Smooth muscle cell (in vitro differentiated cells): ENCODE measurements around the gene SHISA4. TPM values are rescaled to one million over a fixed set of nuclear protein-coding genes. Genes with fewer than 3 reads are reported as not detected.

Experiments used
- DNase-seq: peaks from one replicate; lab custom pipeline; 2025; ENCODE audit not compliant: unreplicated experiment; lab: John Stamatoyannopoulos, UW
- H2AFZ ChIP-seq: fragments of 200-600 bp; sonication (generic); 2 replicates; pipeline ENCODE4 v1.6.0; 2016; ENCODE audit warnings: antibody characterized with exemption, low read depth, mild to moderate bottlenecking
- H3F3A ChIP-seq: fragments of 200-600 bp; sonication (generic); 2 replicates; pipeline ENCODE4 v1.6.0; 2017; ENCODE audit warnings: antibody characterized with exemption, low read depth
- H3K27ac ChIP-seq: fragments of 200-600 bp; sonication (generic); 2 replicates; pipeline ENCODE4 v1.5.1; 2016; ENCODE audit warnings: low read depth, mild to moderate bottlenecking
- H3K27me3 ChIP-seq: fragments of 200-600 bp; sonication (generic); 2 replicates; pipeline ENCODE4 v1.6.1; 2016; ENCODE audit warnings: low read depth, mild to moderate bottlenecking
- H3K36me3 ChIP-seq: fragments of 200-600 bp; sonication (generic); 2 replicates; pipeline ENCODE4 v1.5.1; 2016; ENCODE audit warnings: low read depth
- H3K4me1 ChIP-seq: fragments of 200-600 bp; sonication (generic); 2 replicates; pipeline ENCODE4 v1.5.1; 2016; ENCODE audit warnings: low read depth
- H3K4me2 ChIP-seq: fragments of 200-600 bp; sonication (generic); 2 replicates; pipeline ENCODE4 v1.6.0; 2016; ENCODE audit warnings: mild to moderate bottlenecking
- H3K4me3 ChIP-seq: fragments of 200-600 bp; sonication (generic); 2 replicates; pipeline ENCODE4 v1.5.1; 2016; ENCODE audit warnings: mild to moderate bottlenecking
- H3K79me2 ChIP-seq: fragments of 200-600 bp; sonication (generic); 2 replicates; pipeline ENCODE4 v1.6.0; 2016; ENCODE audit warnings: low read depth, mild to moderate bottlenecking
- H3K9ac ChIP-seq: fragments of 200-600 bp; sonication (generic); 2 replicates; pipeline ENCODE4 v1.6.0; 2016; ENCODE audit warnings: low read depth
- H3K9me3 ChIP-seq: fragments of 200-600 bp; sonication (generic); replicated peaks from 2 replicates; pipeline ENCODE4 v1.5.1; 2016; ENCODE audit warnings: low read depth
- H4K20me1 ChIP-seq: fragments of 200-600 bp; sonication (generic); 2 replicates; pipeline ENCODE4 v1.6.0; 2016; ENCODE audit warnings: low read depth
- WGBS: methylation state at CpG from one replicate; pipeline ENCODE4 v1.1.7; 2016; ENCODE audit warnings: low lambda C conversion rate; 5-methylcytosine and 5-hydroxymethylcytosine counted together
- microRNA-seq: library from miRNA; unstranded; fragments of <30 nt; microRNA quantifications from one replicate; pipeline ENCODE4, GENCODE V29; 2016; ENCODE audit warnings: borderline number of aligned reads
- polyA plus RNA-seq: library from polyadenylated mRNA; unstranded; fragments of >200 nt; fragmentation: Nextera tagmentation; extraction: Ambion mirVana; gene quantifications from 2 replicates; pipeline ENCODE4 v1.2.1, GENCODE V29; 2016
- small RNA-seq: library from RNA; depleted of rRNA; stranded (forward); fragments of <200 nt; gene quantifications from one replicate; pipeline ENCODE3, GENCODE V24; 2014
- total RNA-seq: library from RNA; depleted of rRNA; stranded (reverse); fragments of >200 nt; gene quantifications from 2 replicates; pipeline ENCODE4 v1.2.3, GENCODE V29; 2014
- TF ChIP-seq, protein P1 (sequence below): fragments of 200-600 bp; sonication (generic); IDR thresholded peaks from 2 replicates; pipeline ENCODE4 v1.5.1; 2017; ENCODE audit warnings: borderline replicate concordance, mild to moderate bottlenecking, antibody characterized with exemption; ENCODE audit not compliant: insufficient read depth, poor library complexity, severe bottlenecking

SHISA4 gene
- total and polyA plus RNA-seq, 2 experiments from 2014 or later, result 30.1 to 73.5 TPM

DNA sequence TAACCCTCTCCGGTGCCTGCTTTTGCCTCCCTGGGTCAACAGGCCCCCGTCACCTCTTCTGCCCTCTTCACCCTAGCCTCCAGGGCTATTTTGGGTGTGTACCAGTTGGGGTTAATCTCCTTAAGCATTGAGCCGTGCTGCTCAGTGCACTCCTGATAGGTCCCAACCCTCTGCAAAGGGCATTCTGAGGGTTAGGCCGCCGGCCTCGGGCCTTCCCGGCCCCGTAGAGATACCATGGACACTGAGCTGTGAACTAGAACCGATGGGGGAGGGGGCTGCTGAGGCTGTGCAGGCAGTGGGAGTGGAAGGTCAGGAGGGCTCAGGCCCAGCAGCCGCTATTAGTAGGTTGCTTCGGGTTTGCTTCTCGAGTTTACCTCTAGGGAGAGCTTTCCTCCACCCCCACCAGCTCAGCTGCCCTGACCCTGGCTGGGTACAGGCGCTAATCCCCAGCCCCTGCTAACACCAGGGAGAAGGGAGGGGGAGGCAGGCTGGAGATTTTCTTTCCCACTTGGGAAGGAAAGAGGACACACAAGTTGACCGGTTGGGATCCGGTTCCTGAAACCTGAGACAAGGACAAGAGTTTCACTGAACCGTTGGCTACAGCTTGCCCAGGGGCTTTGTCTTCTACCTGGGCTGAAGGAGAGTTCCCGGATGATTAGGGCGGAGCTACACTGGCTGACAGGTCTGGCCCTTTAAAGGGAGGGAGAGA is 52.9 kb downstream of the SHISA4 start:
- peak overlapping the region; percentile 30 for H2AFZ ChIP-seq
- no peaks in the 10 kb centered on the region for H3K27me3 ChIP-seq
- no peaks in the 10 kb centered on the region for H3K9me3 ChIP-seq
- no peak overlapping the region for H3K4me3 ChIP-seq
- 22% methylated on average over 18 of the region's 18 CpGs for WGBS
- peaks cover 31% of the 10 kb centered on the region for H3K4me1 ChIP-seq
- H4K20me1 ChIP-seq, result no peaks in the 10 kb centered on the region
- H3K4me2 ChIP-seq, result peak overlapping the region; percentile 63
- TF ChIP-seq, protein P1, sequence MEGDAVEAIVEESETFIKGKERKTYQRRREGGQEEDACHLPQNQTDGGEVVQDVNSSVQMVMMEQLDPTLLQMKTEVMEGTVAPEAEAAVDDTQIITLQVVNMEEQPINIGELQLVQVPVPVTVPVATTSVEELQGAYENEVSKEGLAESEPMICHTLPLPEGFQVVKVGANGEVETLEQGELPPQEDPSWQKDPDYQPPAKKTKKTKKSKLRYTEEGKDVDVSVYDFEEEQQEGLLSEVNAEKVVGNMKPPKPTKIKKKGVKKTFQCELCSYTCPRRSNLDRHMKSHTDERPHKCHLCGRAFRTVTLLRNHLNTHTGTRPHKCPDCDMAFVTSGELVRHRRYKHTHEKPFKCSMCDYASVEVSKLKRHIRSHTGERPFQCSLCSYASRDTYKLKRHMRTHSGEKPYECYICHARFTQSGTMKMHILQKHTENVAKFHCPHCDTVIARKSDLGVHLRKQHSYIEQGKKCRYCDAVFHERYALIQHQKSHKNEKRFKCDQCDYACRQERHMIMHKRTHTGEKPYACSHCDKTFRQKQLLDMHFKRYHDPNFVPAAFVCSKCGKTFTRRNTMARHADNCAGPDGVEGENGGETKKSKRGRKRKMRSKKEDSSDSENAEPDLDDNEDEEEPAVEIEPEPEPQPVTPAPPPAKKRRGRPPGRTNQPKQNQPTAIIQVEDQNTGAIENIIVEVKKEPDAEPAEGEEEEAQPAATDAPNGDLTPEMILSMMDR, result no peak
- peaks cover 14% of the 10 kb centered on the region for H3K79me2 ChIP-seq
- H3K9ac ChIP-seq, result peak overlapping the region; percentile 30
- peaks cover 9% of the 10 kb centered on the region for H3F3A ChIP-seq
- peak overlapping the region; percentile 28 for H3K27ac ChIP-seq
- no peak for DNase-seq
- H3K36me3 ChIP-seq, result no peaks in the 10 kb centered on the region

DNA sequence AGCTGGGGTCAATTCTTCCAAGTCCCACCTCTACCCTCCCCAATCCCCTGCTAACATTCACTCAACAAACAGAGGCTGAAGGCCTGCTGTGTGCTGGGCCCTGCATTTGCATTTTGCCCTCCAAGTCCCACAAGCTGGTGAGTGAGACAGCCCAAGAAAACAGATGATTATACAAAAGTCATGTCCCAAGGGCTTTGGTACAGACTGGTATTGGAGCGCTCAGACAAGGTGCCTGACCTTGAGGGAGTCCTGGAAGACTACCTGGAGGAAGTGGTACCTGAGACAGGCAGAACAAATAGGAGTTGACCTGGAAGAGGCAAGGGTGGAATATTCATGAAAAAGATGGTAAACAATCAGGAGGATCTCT is 53.4 kb downstream of the SHISA4 start:
- Histone ChIP-seq H3K27me3 (no peaks in the 10 kb centered on the region), H3K4me2 (peak overlapping the region; percentile 63), H3K27ac (peak overlapping the region; percentile 28), H4K20me1 (no peaks in the 10 kb centered on the region), H3K36me3 (no peaks in the 10 kb centered on the region), H3K4me1 (peaks cover 34% of the 10 kb centered on the region), H3K79me2 (peaks cover 14% of the 10 kb centered on the region), H3K4me3 (no peak overlapping the region), H2AFZ (peak overlapping the region; percentile 30), H3K9me3 (no peaks in the 10 kb centered on the region), H3K9ac (peak overlapping the region; percentile 30), H3F3A (peaks cover 9% of the 10 kb centered on the region)
- WGBS, result 96% methylated on average over 1 of the region's 1 CpG
- DNase-seq, result no peak
- TF ChIP-seq, protein P1, result no peak

Small RNAs within 50 kb of the gene (microRNA-seq; reads per million reads assigned to microRNA genes)
- not detected for gene MIR6739

Small RNAs within 50 kb of the gene (small RNA-seq; reads per million reads assigned to genes)
- gene MIR6739, result not detected

Other genes starting within 250 kb of the SHISA4 start
- 24.9 and 25.4 TPM in 2 replicates for gene IPO9, start 59.7 kb upstream of the SHISA4 start, total RNA-seq
- 43.6 and 53.5 TPM in 2 replicates for gene IPO9, start 59.7 kb upstream of the SHISA4 start, polyA plus RNA-seq
- gene LMOD1, start 57.6 kb downstream of the SHISA4 start, total RNA-seq, result 4.0 and 6.5 TPM in 2 replicates
- 5.6 and 6.2 TPM in 2 replicates for gene LMOD1, start 57.6 kb downstream of the SHISA4 start, polyA plus RNA-seq
- gene TIMM17A, start 66.6 kb downstream of the SHISA4 start, total RNA-seq, result 78.6 and 99.3 TPM in 2 replicates
- gene TIMM17A, start 66.6 kb downstream of the SHISA4 start, polyA plus RNA-seq, result 102 and 117 TPM in 2 replicates
- gene RNPEP, start 93.8 kb downstream of the SHISA4 start, total RNA-seq, result 50.6 and 53.4 TPM in 2 replicates
- 59.0 and 70.9 TPM in 2 replicates for gene RNPEP, start 93.8 kb downstream of the SHISA4 start, polyA plus RNA-seq
- gene ELF3, start 121.7 kb downstream of the SHISA4 start, total RNA-seq, result 2.0 and 5.2 TPM in 2 replicates
- 0.96 and 9.6 TPM in 2 replicates for gene ELF3, start 121.7 kb downstream of the SHISA4 start, polyA plus RNA-seq
- gene GPR37L1, start 234.0 kb downstream of the SHISA4 start, total RNA-seq, result not detected in 2 replicates
- gene GPR37L1, start 234.0 kb downstream of the SHISA4 start, polyA plus RNA-seq, result 0.05 TPM in 1 of 2 replicates, not detected in the other